Endodermal cell (in vitro differentiated cells): Measurements from ENCODE around the gene ATRN. TPM values are rescaled to one million over a fixed set of nuclear protein-coding genes. Genes with fewer than 3 reads are reported as not detected.

Experiments
- DNase-seq: peaks from one replicate; pipeline ENCODE4 v3.0.0-alpha.2; 2017
- H3K27ac ChIP-seq: 2 replicates; pipeline ENCODE4 v1.5.1; 2013; ENCODE audit warnings: mild to moderate bottlenecking, low read depth, low read length, moderate library complexity
- H3K27me3 ChIP-seq: 2 replicates; pipeline ENCODE4 v1.6.1; 2013; ENCODE audit warnings: mild to moderate bottlenecking, low read length, moderate library complexity; ENCODE audit not compliant: insufficient read depth, control insufficient read depth, poor library complexity, severe bottlenecking
- H3K36me3 ChIP-seq: 2 replicates; pipeline ENCODE4 v1.7.0; 2013; ENCODE audit warnings: mild to moderate bottlenecking, low read length, moderate library complexity; ENCODE audit not compliant: control insufficient read depth, insufficient read depth
- H3K4me1 ChIP-seq: one replicate; pipeline ENCODE4 v1.7.0; 2013; ENCODE audit warnings: low read length; ENCODE audit not compliant: control insufficient read depth, insufficient read depth
- H3K4me3 ChIP-seq: 2 replicates; pipeline ENCODE4 v1.5.1; 2013; ENCODE audit warnings: mild to moderate bottlenecking, low read length, moderate library complexity
- H3K9ac ChIP-seq: 2 replicates; pipeline ENCODE4 v1.6.1; 2013; ENCODE audit warnings: mild to moderate bottlenecking, low read length, moderate library complexity; ENCODE audit not compliant: poor library complexity, severe bottlenecking; ENCODE audit errors: extremely low read depth
- H3K9me3 ChIP-seq: 2 replicates; pipeline ENCODE4 v1.6.1; 2013; ENCODE audit warnings: mild to moderate bottlenecking, low read length, moderate library complexity; ENCODE audit not compliant: control insufficient read depth
- H3K27ac Mint-ChIP-seq: 2 replicates; pipeline ENCODE4 v1.8.0; 2020; ENCODE audit warnings: mixed read lengths
- H3K27me3 Mint-ChIP-seq: 2 replicates; pipeline ENCODE4 v1.8.0; 2021; ENCODE audit warnings: mild to moderate bottlenecking, mixed read lengths; ENCODE audit not compliant: insufficient read depth
- H3K36me3 Mint-ChIP-seq: 2 replicates; pipeline ENCODE4 v1.8.0; 2020; ENCODE audit warnings: low read depth, mixed read lengths
- H3K4me1 Mint-ChIP-seq: 2 replicates; pipeline ENCODE4 v1.8.0; 2020; ENCODE audit warnings: mixed read lengths
- H3K4me3 Mint-ChIP-seq: 2 replicates; pipeline ENCODE4 v1.8.0; 2020; ENCODE audit warnings: mild to moderate bottlenecking, moderate library complexity, mixed read lengths
- H3K9me3 Mint-ChIP-seq: 2 replicates; pipeline ENCODE4 v1.8.0; 2020; ENCODE audit warnings: mild to moderate bottlenecking, mixed read lengths
- CTCF ChIP-seq: fragments of 200-600 bp; sonication (generic); conservative IDR thresholded peaks from 2 replicates; pipeline ENCODE4 v1.5.0; 2021; ENCODE audit warnings: antibody characterized with exemption, mild to moderate bottlenecking
- WGBS, 2 experiments: methylation state at CpG; one replicate each; pipeline versions ENCODE4 v1.1.5 to v1.1.7; 2013; ENCODE audit warnings: missing lambda C conversion rate in 2 of 2, mixed read lengths in 1 of 2; ENCODE audit not compliant: insufficient coverage in 1 of 2, insufficient read length in 1 of 2; 5-methylcytosine and 5-hydroxymethylcytosine counted together
- total RNA-seq, 2 donors: library from RNA; stranded (reverse); fragmentation: NEBNext Ultra II Directional in 1 of 2; extraction: Animal tissue kit (Norgen Biotek cat#: 25700) in 1 of 2; gene quantifications; 2 replicates in 1 of 2; 3 replicates in 1 of 2; pipeline ENCODE4 v1.2.1, GENCODE V29; 2021

Gene ATRN
- total RNA-seq, 2 donors from 2014 or later, result 27.4 to 31.2 TPM

- 82 to 91% methylated on average over 2 to 3 of the region's 3 CpGs for WGBS, 2 experiments
- Mint-ChIP-seq H3K27me3 (no peaks in the 10 kb centered on the region), H3K4me3 (no peak overlapping the region), H3K36me3 (peaks cover 27% of the 10 kb centered on the region), H3K4me1 (no peaks in the 10 kb centered on the region), H3K9me3 (no peaks in the 10 kb centered on the region), H3K27ac (no peak overlapping the region)
- no peaks in the 10 kb centered on the region for H3K9me3 ChIP-seq
- H3K9ac ChIP-seq, result no peak overlapping the region
- H3K4me3 ChIP-seq, result no peak overlapping the region
- H3K36me3 ChIP-seq, result peaks cover 10% of the 10 kb centered on the region
- no peak for DNase-seq
- H3K27ac ChIP-seq, result no peak overlapping the region
- H3K4me1 ChIP-seq, result no peaks in the 10 kb centered on the region
- no peaks in the 10 kb centered on the region for H3K27me3 ChIP-seq
- TF ChIP-seq CTCF, result no peak
Measured at GRCh38 chr20:3563133-3563532, 92.3 kb downstream of the ATRN start.

GRCh38 chr20:3563548-3564177 lies 92.8 kb downstream of the ATRN start:
- Histone ChIP-seq H3K27ac (no peak overlapping the region), H3K9ac (no peak overlapping the region), H3K27me3 (no peaks in the 10 kb centered on the region), H3K4me1 (no peaks in the 10 kb centered on the region), H3K9me3 (no peaks in the 10 kb centered on the region), H3K4me3 (no peak overlapping the region), H3K36me3 (peaks cover 10% of the 10 kb centered on the region)
- WGBS, 2 experiments, result 84 to 86% methylated on average over 2 to 4 of the region's 4 CpGs
- Mint-ChIP-seq H3K4me3 (no peak overlapping the region), H3K36me3 (peaks cover 27% of the 10 kb centered on the region), H3K27me3 (no peaks in the 10 kb centered on the region), H3K9me3 (no peaks in the 10 kb centered on the region), H3K27ac (no peak overlapping the region), H3K4me1 (no peaks in the 10 kb centered on the region)
- DNase-seq, result peak; percentile 53
- peak; percentile 89 for TF ChIP-seq CTCF

- no peak overlapping the region for H3K27ac Mint-ChIP-seq
Measured at GRCh38 chr20:3565851-3566250, 95.0 kb downstream of the ATRN start.

More at GRCh38 chr20:3565851-3566250, 95.0 kb downstream of the ATRN start:
- 84 to 100% methylated on average over 2 of the region's 2 CpGs for WGBS, 2 experiments
- Histone ChIP-seq H3K4me3 (no peak overlapping the region), H3K27me3 (no peaks in the 10 kb centered on the region), H3K9ac (no peak overlapping the region), H3K4me1 (no peaks in the 10 kb centered on the region), H3K36me3 (peaks cover 10% of the 10 kb centered on the region), H3K27ac (no peak overlapping the region), H3K9me3 (no peaks in the 10 kb centered on the region)
- Mint-ChIP-seq H3K4me1 (no peaks in the 10 kb centered on the region), H3K36me3 (peaks cover 19% of the 10 kb centered on the region), H3K4me3 (no peak overlapping the region), H3K9me3 (no peaks in the 10 kb centered on the region), H3K27me3 (no peaks in the 10 kb centered on the region)
- DNase-seq, result no peak
- TF ChIP-seq CTCF, result no peak
